ENCODE measurements around the gene LPIN1. TPM values are rescaled to one million over a fixed set of nuclear protein-coding genes. Genes with fewer than 3 reads are reported as not detected.

Gene LPIN1
- total and polyA plus RNA-seq, 2 of the 8 experiments (the other 6 are each of a cell fraction or from before 2014, with no cell fraction given), result 4.3 to 9.8 TPM

DNA sequence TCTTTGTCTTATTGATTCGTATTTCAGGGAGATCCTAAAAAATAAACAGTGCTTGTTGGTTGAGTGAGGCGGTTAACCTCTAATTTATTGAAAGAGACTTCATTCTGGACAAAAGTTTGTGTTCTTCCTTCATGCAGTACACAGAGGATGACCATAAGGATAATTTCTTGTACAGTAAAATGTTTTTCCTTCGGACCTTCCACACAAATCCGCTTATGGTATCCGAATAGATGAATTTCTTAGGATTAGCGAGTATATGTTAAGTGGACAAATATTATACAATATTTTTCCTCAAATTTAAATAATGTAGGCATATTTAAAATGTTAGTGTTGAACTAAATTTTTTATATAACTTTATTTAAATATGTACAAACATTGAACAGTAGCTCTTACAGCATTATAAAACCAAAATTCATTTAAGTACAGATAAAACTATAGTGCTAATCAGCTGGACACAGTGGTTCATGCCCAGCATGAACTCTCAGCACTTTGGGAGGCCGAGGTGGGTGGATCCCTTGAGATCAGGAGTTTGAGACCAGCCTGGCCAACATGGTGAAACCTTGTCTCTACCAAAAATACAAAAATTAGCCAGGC lies 84.4 kb downstream of the LPIN1 start (continued):
- no peak for TF ChIP-seq EP300 (IDR thresholded peaks at IDR 0.05; ENCODE audit: borderline replicate concordance in 1 of 2, low read depth in 2 of 2, low read length in 2 of 2)

Data from H1 (cell line).